CD14-positive monocyte (primary cell): Measurements from ENCODE around the gene HOXA7. TPM values are rescaled to one million over a fixed set of nuclear protein-coding genes. Genes with fewer than 3 reads are reported as not detected.
A peak's percentile ranks its signal among the peaks of the same experiment; 100 is the strongest.

Experiments used
- DNase-seq, 3 donors: peaks; one replicate each; pipeline ENCODE4 v3.0.0-alpha.2; 2011 to 2022
- H2AFZ ChIP-seq: 2 replicates; pipeline ENCODE4 v1.6.0; 2012; ENCODE audit warnings: mild to moderate bottlenecking, low read depth, low read length, inconsistent platforms; ENCODE audit not compliant: insufficient read depth, poor library complexity, severe bottlenecking
- H3K27ac ChIP-seq, 2 donors: 1 replicate in 1 of 2; 2 replicates in 1 of 2; pipeline ENCODE4 v1.5.1; 2012 to 2013; ENCODE audit warnings: low read length in 2 of 2, control low read depth in 1 of 2, inconsistent platforms in 1 of 2, low read depth in 1 of 2, mild to moderate bottlenecking in 1 of 2
- H3K27me3 ChIP-seq, 2 donors: one replicate each; pipeline versions ENCODE4 v1.6.0 to v1.6.1; 2011 to 2013; ENCODE audit warnings: low read length in 2 of 2; ENCODE audit not compliant: control insufficient read depth in 2 of 2, insufficient read depth in 2 of 2
- H3K36me3 ChIP-seq, 2 donors: replicated peaks in 1 of 2; 1 replicate in 1 of 2; 2 replicates in 1 of 2; pipeline versions ENCODE4 v1.5.1 to v1.6.1; 2012 to 2013; ENCODE audit warnings: low read length in 2 of 2, control low read depth in 1 of 2, inconsistent platforms in 1 of 2, mild to moderate bottlenecking in 1 of 2; ENCODE audit not compliant: insufficient read depth in 2 of 2, control insufficient read depth in 1 of 2
- H3K4me1 ChIP-seq, 2 donors: 1 replicate in 1 of 2; 2 replicates in 1 of 2; pipeline versions ENCODE4 v1.5.1 to v1.6.1; 2012 to 2013; ENCODE audit warnings: low read length in 2 of 2, control low read depth in 1 of 2, inconsistent platforms in 1 of 2, mild to moderate bottlenecking in 1 of 2, moderate library complexity in 1 of 2; ENCODE audit not compliant: insufficient read depth in 2 of 2, control insufficient read depth in 1 of 2
- H3K4me2 ChIP-seq: replicated peaks from 2 replicates; pipeline ENCODE3; 2012; ENCODE audit warnings: low read length, moderate library complexity, mild to moderate bottlenecking; ENCODE audit not compliant: poor library complexity, severe bottlenecking; ENCODE audit errors: extremely low read depth
- H3K4me3 ChIP-seq, 3 experiments: fragments of 200-600 bp in 1 of 3; sonication (generic) in 1 of 3; replicated peaks in 1 of 3; 1 replicate in 2 of 3; 2 replicates in 1 of 3; pipeline ENCODE4 v1.5.1; 2011 to 2013; ENCODE audit warnings: low read length in 3 of 3, mild to moderate bottlenecking in 3 of 3, control low read depth in 2 of 3, low read depth in 2 of 3, inconsistent platforms in 1 of 3, moderate library complexity in 1 of 3
- H3K79me2 ChIP-seq: 2 replicates; pipeline ENCODE4 v1.6.0; 2012; ENCODE audit warnings: mild to moderate bottlenecking, control low read depth, inconsistent platforms, low read length, moderate library complexity; ENCODE audit not compliant: insufficient read depth
- H3K9ac ChIP-seq: 2 replicates; pipeline ENCODE4 v1.6.0; 2017; ENCODE audit warnings: low read length, mild to moderate bottlenecking; ENCODE audit not compliant: insufficient read depth, poor library complexity, severe bottlenecking
- H3K9me3 ChIP-seq, 2 donors: replicated peaks in 1 of 2; 1 replicate in 1 of 2; 2 replicates in 1 of 2; pipeline versions ENCODE4 v1.5.1 to v1.6.1; 2012 to 2013; ENCODE audit warnings: low read length in 2 of 2, control low read depth in 1 of 2; ENCODE audit not compliant: control insufficient read depth in 1 of 2, insufficient read depth in 1 of 2
- H4K20me1 ChIP-seq: 2 replicates; pipeline ENCODE4 v1.6.0; 2012; ENCODE audit warnings: mild to moderate bottlenecking, low read length, control low read depth, moderate library complexity; ENCODE audit not compliant: insufficient read depth
- H3K27ac Mint-ChIP-seq, 7 donors: one replicate each; pipeline ENCODE4 v1.8.0; 2020; ENCODE audit warnings: mild to moderate bottlenecking in 7 of 7, mixed read lengths in 7 of 7, moderate library complexity in 6 of 7, inconsistent platforms in 2 of 7
- H3K27me3 Mint-ChIP-seq, 3 donors: one replicate each; pipeline ENCODE4 v1.8.0; 2021 to 2022; ENCODE audit warnings: low read depth in 3 of 3, mild to moderate bottlenecking in 3 of 3, mixed read lengths in 3 of 3, moderate library complexity in 3 of 3, inconsistent platforms in 1 of 3
- H3K36me3 Mint-ChIP-seq, 2 donors: one replicate each; pipeline ENCODE4 v1.8.0; 2020; ENCODE audit warnings: mixed read lengths in 2 of 2, inconsistent platforms in 1 of 2, mild to moderate bottlenecking in 1 of 2
- H3K4me1 Mint-ChIP-seq: one replicate; pipeline ENCODE4 v1.8.0; 2020; ENCODE audit warnings: mild to moderate bottlenecking, mixed read lengths
- H3K4me3 Mint-ChIP-seq, 2 donors: one replicate each; pipeline ENCODE4 v1.8.0; 2020; ENCODE audit warnings: mild to moderate bottlenecking in 2 of 2, mixed read lengths in 2 of 2, moderate library complexity in 1 of 2
- H3K9me3 Mint-ChIP-seq, 7 donors: one replicate each; pipeline ENCODE4 v1.8.0; 2020 to 2022; ENCODE audit warnings: mixed read lengths in 7 of 7, mild to moderate bottlenecking in 6 of 7, moderate library complexity in 6 of 7, inconsistent platforms in 2 of 7
- WGBS: methylation state at CpG from one replicate; pipeline ENCODE4 v1.1.5; 2013; ENCODE audit warnings: missing lambda C conversion rate; ENCODE audit not compliant: insufficient coverage; 5-methylcytosine and 5-hydroxymethylcytosine counted together
- intact Hi-C, 2 donors: fragments of 100-400 bp; cut with micrococcal nuclease; formaldehyde crosslinking; loops; one replicate each; pipeline versions ENCODE4 v1.15.0 to v1.15.1; 2023
- polyA plus RNA-seq, 3 donors: library from polyadenylated mRNA; depleted of rRNA in 1 of 3; unstranded in 2 of 3; stranded (reverse) in 1 of 3; fragments of 300-500 nt in 2 of 3; fragments of >200 nt in 1 of 3; fragmentation: Illumina TruSeq in 2 of 3; gene quantifications; 1 replicate in 2 of 3; 2 replicates in 1 of 3; pipeline ENCODE4 v1.2.3, GENCODE V29; 2012 to 2021
- TF ChIP-seq, protein P1 (sequence below): fragments of 200-600 bp; IDR thresholded peaks from one replicate; pipeline ENCODE4 v1.8.0; 2022; ENCODE audit warnings: antibody characterized with exemption, mild to moderate bottlenecking

HOXA7 gene
- polyA plus RNA-seq, 3 donors: not detected

DNA sequence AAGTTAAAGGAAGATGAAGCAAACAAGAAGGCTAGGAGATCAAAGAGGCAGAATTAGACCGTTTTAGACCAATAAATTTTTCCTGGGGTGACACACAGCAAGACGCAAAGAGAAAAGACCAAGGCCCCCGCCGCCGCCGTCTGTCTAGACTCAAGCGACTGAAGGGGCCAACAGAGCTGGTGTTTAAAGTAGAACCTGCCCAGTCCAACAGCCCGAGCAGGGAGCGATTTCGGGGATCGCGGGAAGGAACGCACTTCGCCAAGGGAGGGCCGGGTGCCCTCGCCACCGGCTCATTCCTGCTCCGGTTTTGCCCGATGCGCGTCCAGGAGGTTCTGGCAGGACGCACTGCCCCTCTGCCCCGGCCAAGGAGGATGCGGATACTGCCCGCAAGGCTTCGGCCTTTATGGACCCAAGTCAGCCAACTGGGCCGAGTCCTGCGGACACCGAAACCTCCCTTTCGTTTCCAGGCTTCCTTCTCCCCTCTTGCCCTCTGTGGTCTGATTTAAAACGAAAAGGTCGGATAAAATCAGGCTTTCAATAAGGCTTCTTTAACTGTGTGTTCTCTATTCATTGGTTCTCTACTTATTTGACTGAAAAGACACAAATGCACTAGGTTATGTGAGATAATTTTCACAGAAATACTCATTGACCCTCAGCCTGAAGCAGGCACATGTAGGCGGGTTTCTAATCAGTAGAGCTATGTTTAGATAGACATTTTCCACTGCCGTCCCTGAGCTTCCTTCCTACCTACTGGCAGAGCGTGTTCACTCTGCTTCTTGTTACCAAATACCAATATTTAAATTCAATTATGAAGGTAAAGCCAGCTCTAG is 2.2 kb upstream of the HOXA7 start:
- no peak overlapping the region for H2AFZ ChIP-seq
- TF ChIP-seq, protein P1, sequence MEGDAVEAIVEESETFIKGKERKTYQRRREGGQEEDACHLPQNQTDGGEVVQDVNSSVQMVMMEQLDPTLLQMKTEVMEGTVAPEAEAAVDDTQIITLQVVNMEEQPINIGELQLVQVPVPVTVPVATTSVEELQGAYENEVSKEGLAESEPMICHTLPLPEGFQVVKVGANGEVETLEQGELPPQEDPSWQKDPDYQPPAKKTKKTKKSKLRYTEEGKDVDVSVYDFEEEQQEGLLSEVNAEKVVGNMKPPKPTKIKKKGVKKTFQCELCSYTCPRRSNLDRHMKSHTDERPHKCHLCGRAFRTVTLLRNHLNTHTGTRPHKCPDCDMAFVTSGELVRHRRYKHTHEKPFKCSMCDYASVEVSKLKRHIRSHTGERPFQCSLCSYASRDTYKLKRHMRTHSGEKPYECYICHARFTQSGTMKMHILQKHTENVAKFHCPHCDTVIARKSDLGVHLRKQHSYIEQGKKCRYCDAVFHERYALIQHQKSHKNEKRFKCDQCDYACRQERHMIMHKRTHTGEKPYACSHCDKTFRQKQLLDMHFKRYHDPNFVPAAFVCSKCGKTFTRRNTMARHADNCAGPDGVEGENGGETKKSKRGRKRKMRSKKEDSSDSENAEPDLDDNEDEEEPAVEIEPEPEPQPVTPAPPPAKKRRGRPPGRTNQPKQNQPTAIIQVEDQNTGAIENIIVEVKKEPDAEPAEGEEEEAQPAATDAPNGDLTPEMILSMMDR: no peak

DNA sequence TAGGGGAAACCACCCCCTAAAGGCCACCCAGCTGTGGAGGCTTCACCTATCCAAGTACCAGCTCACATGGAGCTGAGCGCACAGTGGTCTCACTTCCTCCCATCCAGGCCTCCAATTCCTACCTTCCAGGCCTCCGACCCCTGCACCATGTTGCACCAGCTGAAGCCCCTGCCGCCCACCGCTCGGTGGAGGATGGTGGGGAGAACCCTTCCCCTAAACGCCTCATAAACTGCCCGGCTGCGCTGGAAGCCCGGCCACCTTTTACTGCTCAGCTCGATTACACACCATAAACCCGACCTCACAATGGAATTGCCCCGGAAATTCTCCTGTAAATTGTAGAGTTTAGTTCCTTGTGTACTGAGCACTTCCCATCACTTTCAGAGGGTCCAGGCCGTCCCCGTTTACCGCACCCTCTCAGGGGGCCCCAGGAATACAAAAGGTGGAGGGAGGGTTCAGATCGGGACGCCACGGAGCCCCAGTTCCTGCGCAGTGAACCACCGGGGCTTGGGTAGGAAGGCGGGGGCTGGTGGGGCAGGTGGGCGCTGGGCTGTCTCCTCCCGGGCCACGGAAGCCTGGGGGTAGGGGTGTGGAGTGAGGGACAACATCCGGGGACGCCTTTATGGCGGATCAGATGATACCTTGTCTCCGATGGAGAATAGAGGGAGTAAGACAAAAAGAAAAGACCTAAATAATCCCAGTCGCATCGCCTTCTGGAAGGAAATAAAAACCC is 1.4 kb upstream of the HOXA7 start:
- Mint-ChIP-seq H3K27ac (no peak overlapping the region), H3K36me3 (peaks cover 6 to 24% of the 10 kb centered on the region in 2 donors), H3K27me3 (peaks cover 89 to 93% (median 90%) of the 10 kb centered on the region in 3 donors), H3K9me3 (peaks cover 0 to 57% (median 23%) of the 10 kb centered on the region in 7 donors), H3K4me3 (peak overlapping the region; percentile 41 to 80), H3K4me1 (peaks cover 58% of the 10 kb centered on the region)
- no peaks in the 10 kb centered on the region for H3K36me3 ChIP-seq
- no peak overlapping the region for H3K4me3 ChIP-seq
- no peak overlapping the region for H3K9ac ChIP-seq
- H3K27me3 ChIP-seq: peaks cover 76 to 92% of the 10 kb centered on the region in 2 donors
- no peak overlapping the region for H2AFZ ChIP-seq
- intact Hi-C loops: loop anchor here in 1 of 2 donors (5.0 kb wide), 2 partner anchors 61 to 1296 kb away; partner anchors contain the start of gene HOXA1
- peaks cover 0 to 55% of the 10 kb centered on the region in 2 donors for H3K9me3 ChIP-seq
- TF ChIP-seq, protein P1: no peak
- H3K79me2 ChIP-seq: no peaks in the 10 kb centered on the region
- no peaks in the 10 kb centered on the region for H4K20me1 ChIP-seq
- H3K4me2 ChIP-seq: no peak overlapping the region
- no peak for DNase-seq
- H3K4me1 ChIP-seq: peaks cover 51 to 61% of the 10 kb centered on the region in 2 donors
- no peak overlapping the region for H3K27ac ChIP-seq
- 0% methylated on average over 6 of the region's 30 CpGs for WGBS

More for the DNA sequence above, 2.2 kb upstream of the HOXA7 start:
- Mint-ChIP-seq H3K4me3 (peak overlapping the region in 1 of 2 donors; percentile 72), H3K9me3 (peaks cover 0 to 56% (median 22%) of the 10 kb centered on the region in 7 donors), H3K27ac (no peak overlapping the region), H3K4me1 (peaks cover 64% of the 10 kb centered on the region), H3K36me3 (peaks cover 6 to 28% of the 10 kb centered on the region in 2 donors), H3K27me3 (peaks cover 88 to 93% (median 89%) of the 10 kb centered on the region in 3 donors)
- WGBS: 5% methylated on average over 28 of the region's 35 CpGs
- Histone ChIP-seq H3K4me2 (peak overlapping the region; percentile 7), H4K20me1 (no peaks in the 10 kb centered on the region), H3K27ac (no peak overlapping the region), H3K4me3 (peak overlapping the region in 1 of 3 experiments; percentile 20), H3K79me2 (no peaks in the 10 kb centered on the region), H3K27me3 (peaks cover 75 to 92% of the 10 kb centered on the region in 2 donors), H3K36me3 (no peaks in the 10 kb centered on the region), H3K9ac (no peak overlapping the region), H3K4me1 (peaks cover 52 to 68% of the 10 kb centered on the region in 2 donors), H3K9me3 (peaks cover 0 to 53% of the 10 kb centered on the region in 2 donors)
- intact Hi-C loops: loop anchor here in 1 of 2 donors (5.0 kb wide), 2 partner anchors 61 to 1296 kb away; partner anchors contain the start of gene HOXA1
- no peak for DNase-seq
